ENCODE measurements around the gene PIANP. TPM values are rescaled to one million over a fixed set of nuclear protein-coding genes. Genes with fewer than 3 reads are reported as not detected.

Gene PIANP
- total RNA-seq, 2 experiments from 2014 or later: 0.98 to 15.2 TPM

- TF ChIP-seq CTCF (conservative IDR thresholded peaks at IDR 0.05; ENCODE audit: low read length) (no peak), EZH2phosphoT487 (IDR thresholded peaks at IDR 0.05; ENCODE audit: borderline replicate concordance, low read depth, low read length) (no peak)
- BruUV-seq (replicated peaks): no TSS peak
- Histone ChIP-seq H2AFZ (ENCODE audit: low read length) (no peak overlapping the region), H3K9me2 (ENCODE audit: insufficient read depth, low read length) (no peaks in the 10 kb centered on the region), H4K20me1 (ENCODE audit: insufficient read depth, low read length) (no peaks in the 10 kb centered on the region), H3K27ac (ENCODE audit: low read depth, low read length, poor library complexity, severe bottlenecking) (peak overlapping the region; percentile 96), H3K4me1 (ENCODE audit: insufficient read depth, low read length, poor library complexity, severe bottlenecking) (peaks cover 82% of the 10 kb centered on the region), H3K79me2 (ENCODE audit: insufficient read depth, low read depth, low read length) (peaks cover 16% of the 10 kb centered on the region; the same call in 1 of the 2 replicates), H3K36me3 (ENCODE audit: insufficient read depth, low read length) (peaks cover 12% of the 10 kb centered on the region; the same call in 1 of the 2 replicates), H3K4me3 (ENCODE audit: low read depth, low read length, poor library complexity, severe bottlenecking) (peak overlapping the region; percentile 69), H3K9me3 (ENCODE audit: low read length) (no peaks in the 10 kb centered on the region), H3K4me2 (ENCODE audit: low read length) (peak overlapping the region; percentile 93)
- POLR2A ChIA-PET: interaction anchor here (0.7 to 1.9 kb wide), 9 partner anchors 8 to 132 kb away, joined by 3 to 16 read pairs (median 4); partner anchors contain the start of genes COPS7A, MLF2 and ZNF384
- DNase-seq (ENCODE audit: low spot score): peak; percentile 96
- CTCF ChIA-PET (ENCODE audit: unreplicated experiment): interaction anchor here (0.5 to 1.5 kb wide), 4 partner anchors 23 to 86 kb away, joined by 3 to 4 read pairs (median 3); partner anchors contain the start of genes COPS7A and MLF2
- intact Hi-C loops (cut with micrococcal nuclease; ENCODE audit: unreplicated experiment): loop anchor here (1.0 to 10.0 kb wide), 6 partner anchors 27 to 272 kb away; partner anchors contain the start of genes COPS7A, MLF2, MRPL51 and NCAPD2
These were observed 3.7 kb downstream of the PIANP start for GRCh38 chr12:6696690-6697583.

DNA sequence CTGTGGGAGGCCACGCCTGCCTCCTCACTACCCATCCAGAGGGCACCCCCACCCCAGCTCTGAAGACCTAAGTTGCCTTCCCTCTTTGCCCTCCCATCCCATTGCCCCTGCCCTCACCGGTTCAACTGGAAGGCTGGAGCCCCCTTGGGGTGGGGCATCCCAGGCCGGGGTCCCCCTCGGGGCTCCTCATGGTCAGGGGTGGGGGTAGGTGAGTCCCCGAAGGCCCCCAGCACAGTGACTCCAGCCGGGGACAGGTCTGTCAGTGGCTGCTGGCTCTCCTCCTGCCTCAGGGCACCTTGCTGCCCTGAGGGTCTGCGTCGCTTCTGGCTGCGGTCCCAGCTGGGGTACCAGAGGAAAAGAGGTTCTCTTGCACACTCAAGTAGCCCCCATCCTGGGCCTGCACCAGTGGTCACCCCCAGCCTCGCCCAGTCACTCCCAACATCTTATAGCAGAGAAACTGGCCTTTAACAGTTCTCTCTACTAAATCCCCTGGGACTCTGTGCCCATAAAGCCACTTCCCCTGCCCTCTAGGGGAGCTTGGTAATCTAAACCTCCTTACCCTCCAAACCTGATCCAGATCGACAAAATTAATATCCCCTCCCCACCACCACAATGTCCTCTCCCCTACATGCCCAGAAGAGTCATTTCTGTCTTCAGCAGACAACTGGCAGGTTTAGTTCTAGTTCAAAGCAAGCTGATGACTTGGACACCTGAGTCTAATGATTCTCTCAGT is 5.1 kb downstream of the PIANP start:
- no peaks in the 10 kb centered on the region for H4K20me1 ChIP-seq (ENCODE audit: insufficient read depth, low read length)
- no peaks in the 10 kb centered on the region for H3K9me3 ChIP-seq (ENCODE audit: low read length)
- H3K79me2 ChIP-seq (ENCODE audit: insufficient read depth, low read depth, low read length): peaks cover 13% of the 10 kb centered on the region; the same call in 1 of the 2 replicates
- peaks cover 92% of the 10 kb centered on the region for H3K4me1 ChIP-seq (ENCODE audit: insufficient read depth, low read length, poor library complexity, severe bottlenecking)
- peak overlapping the region; percentile 54 for H3K4me3 ChIP-seq (ENCODE audit: low read depth, low read length, poor library complexity, severe bottlenecking)
- peak; percentile 72 for DNase-seq (ENCODE audit: low spot score)
- H3K36me3 ChIP-seq (ENCODE audit: insufficient read depth, low read length): peaks cover 13% of the 10 kb centered on the region; the same call in 1 of the 2 replicates
- no peak overlapping the region for H2AFZ ChIP-seq (ENCODE audit: low read length)
- intact Hi-C loops (cut with micrococcal nuclease; ENCODE audit: unreplicated experiment): loop anchor here (2.0 to 10.0 kb wide), 3 partner anchors 57 to 271 kb away; partner anchors contain the start of genes MLF2, MRPL51 and NCAPD2
- ChIA-PET CTCF (ENCODE audit: unreplicated experiment) (interaction anchor here (1.5 kb wide), 1 partner anchor 28 kb away, joined by 3 read pairs; the partner anchor contains the start of gene COPS7A), POLR2A (interaction anchor here (0.6 to 1.9 kb wide), 6 partner anchors 20 to 157 kb away, joined by 3 to 16 read pairs (median 6); partner anchors contain the start of genes COPS7A, MLF2 and USP5)
- H3K27ac ChIP-seq (ENCODE audit: low read depth, low read length, poor library complexity, severe bottlenecking): peak overlapping the region; percentile 96
- no peaks in the 10 kb centered on the region for H3K9me2 ChIP-seq (ENCODE audit: insufficient read depth, low read length)
- peak overlapping the region; percentile 93 for H3K4me2 ChIP-seq (ENCODE audit: low read length)
- BruUV-seq (replicated peaks): no TSS peak
- TF ChIP-seq EZH2phosphoT487 (IDR thresholded peaks at IDR 0.05; ENCODE audit: borderline replicate concordance, low read depth, low read length) (no peak), CTCF (conservative IDR thresholded peaks at IDR 0.05; ENCODE audit: low read length) (0 out of 2 replicates have a peak, but pooled peaks have one; percentile 17)

Measured in OCI-LY7 (cell line).